Activated T-helper 1 cell treated with Interleukin-2 at 50 U/mL for 16 hours (primary cell): Measurements from ENCODE around the gene PLCB4.

Experiments
- DNase-seq: peaks from one replicate; pipeline ENCODE4 v3.0.0-alpha.2; 2020; ENCODE audit warnings: low read depth

Gene PLCB4

GRCh38 chr20:9270831-9271230, 201.9 kb downstream of the PLCB4 start:
- no peak for DNase-seq

GRCh38 chr20:9276966-9277468, 208.1 kb downstream of the PLCB4 start:
- DNase-seq: no peak

GRCh38 chr20:9279918-9280401, 211.1 kb downstream of the PLCB4 start:
- no peak for DNase-seq

DNA sequence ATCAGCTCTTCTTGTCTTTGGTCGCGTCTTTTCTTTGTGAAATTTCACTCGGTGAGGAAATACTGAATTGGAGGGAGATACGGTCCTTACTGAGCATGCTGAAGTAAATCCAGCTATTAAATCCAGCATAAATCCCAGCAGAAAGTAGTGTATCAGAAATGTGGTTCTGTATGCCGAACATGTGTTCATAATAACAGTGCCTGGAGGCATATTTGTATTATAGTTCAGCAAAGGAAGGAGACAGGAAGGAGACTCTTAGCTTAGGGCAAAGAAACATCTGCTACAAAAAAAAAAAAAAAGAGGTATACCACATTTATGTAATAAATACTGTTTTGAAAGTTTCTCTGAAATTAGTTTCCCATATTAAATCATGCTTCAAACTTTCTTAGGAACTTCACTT, 211.8 kb downstream of the PLCB4 start:
- DNase-seq: no peak

GRCh38 chr20:9281803-9282202, 212.9 kb downstream of the PLCB4 start:
- no peak for DNase-seq

DNA sequence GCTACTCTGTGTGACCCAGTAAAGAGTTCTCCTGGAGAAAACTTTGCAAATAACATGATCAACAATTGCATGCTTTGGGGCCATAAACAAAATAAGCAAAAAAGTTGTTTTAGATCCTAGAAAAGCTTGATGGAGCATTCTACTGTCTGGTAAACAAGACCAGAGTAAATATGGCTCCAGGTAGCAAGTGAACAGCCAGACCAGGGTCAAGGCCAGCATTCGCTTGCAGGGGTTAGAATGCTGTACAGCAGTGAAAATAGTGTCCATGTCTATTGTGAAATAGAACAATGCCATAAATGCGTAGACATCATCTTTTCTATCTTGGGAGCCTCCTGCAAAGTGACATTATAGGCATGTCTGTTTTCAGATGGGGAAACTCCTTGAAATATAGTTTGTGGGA, 216.7 kb downstream of the PLCB4 start:
- no peak for DNase-seq

GRCh38 chr20:9286501-9287461, 217.9 kb downstream of the PLCB4 start:
- DNase-seq: no peak

GRCh38 chr20:9287826-9288225, 218.9 kb downstream of the PLCB4 start:
- DNase-seq: no peak

DNA sequence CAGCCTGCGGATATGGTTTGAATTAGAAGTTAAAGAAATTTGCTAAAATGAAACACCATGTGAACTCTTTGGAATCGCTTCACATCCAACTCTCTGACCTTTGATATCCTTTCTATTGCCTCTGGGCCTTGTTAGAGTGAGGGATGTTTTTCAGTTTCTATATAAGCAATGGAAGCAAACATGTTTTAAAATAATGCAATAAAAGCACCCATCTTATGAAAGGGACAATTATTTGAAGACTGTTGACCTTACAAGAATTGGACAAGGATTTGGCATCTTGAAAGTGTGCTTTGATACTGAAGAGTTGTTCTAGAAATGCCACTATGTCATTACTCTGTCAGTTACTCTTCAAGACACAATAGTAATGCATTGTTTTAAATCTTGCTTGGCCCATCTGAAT, 221.4 kb downstream of the PLCB4 start:
- no peak for DNase-seq

DNA sequence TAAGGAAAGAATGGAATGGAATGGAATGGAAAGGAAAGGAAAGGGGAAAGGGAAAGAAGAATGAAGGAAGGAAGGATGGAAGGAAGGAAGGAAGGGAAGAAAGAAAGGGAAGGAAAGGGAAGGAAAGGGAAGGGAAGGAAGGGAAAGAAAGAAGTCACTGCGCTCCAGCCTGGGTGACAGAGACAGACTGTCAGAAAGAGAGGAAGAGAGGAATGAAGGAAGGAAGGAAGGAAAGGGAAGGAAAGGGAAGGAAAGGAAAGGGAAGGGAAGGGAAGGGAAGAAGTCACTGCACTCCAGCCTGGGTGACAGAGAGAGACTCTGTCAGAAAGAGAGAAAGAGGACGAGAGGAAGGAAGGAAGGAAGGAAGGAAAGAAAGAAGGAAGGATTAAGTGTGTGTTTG, 224.3 kb downstream of the PLCB4 start:
- no peak for DNase-seq

- DNase-seq: no peak
These were observed 225.2 kb downstream of the PLCB4 start for GRCh38 chr20:9294041-9294440.

- no peak for DNase-seq
These were observed 230.0 kb downstream of the PLCB4 start for GRCh38 chr20:9298906-9299305.

GRCh38 chr20:9300080-9300479, 231.2 kb downstream of the PLCB4 start:
- DNase-seq: no peak

GRCh38 chr20:9300534-9300933, 231.6 kb downstream of the PLCB4 start:
- DNase-seq: no peak

- no peak for DNase-seq
These were observed 232.5 kb downstream of the PLCB4 start for GRCh38 chr20:9301129-9302090.

DNA sequence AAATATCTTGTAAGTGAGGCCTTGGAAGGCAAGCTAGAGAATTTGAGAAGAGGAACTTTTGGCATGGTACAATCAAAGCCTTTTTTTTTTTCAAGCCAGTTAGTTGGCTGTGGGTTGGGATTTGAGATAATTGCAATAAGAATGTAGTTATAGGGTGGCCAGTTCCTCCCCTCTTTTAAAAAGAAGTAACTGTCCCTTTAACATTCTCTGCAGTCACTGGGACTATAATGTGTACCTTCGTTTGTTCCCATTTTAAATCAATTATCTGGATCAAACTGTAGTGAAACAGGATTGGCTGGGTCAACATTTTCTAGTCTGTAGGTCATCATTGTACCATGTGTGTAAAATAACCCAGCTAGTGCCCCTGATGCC, 233.2 kb downstream of the PLCB4 start:
- DNase-seq: no peak

DNA sequence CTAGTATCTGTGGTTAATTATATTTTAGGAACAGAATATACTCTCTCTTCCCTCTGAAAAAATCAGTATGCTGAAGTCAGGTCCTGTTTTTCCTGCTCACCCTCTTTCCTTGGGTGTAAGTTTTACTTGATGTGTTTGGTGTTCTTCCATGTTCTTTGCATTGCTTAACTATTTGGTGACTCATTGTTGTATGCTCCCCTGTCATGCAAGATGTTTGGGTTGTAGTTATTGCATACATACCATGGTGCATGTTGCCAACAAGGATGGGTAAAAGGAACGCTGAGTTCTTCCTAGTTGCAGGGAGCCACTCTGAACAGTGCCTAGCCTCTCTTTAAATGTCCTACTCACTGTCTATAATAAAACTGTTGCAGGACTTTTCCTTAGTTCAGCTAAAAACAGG, 237.6 kb downstream of the PLCB4 start:
- DNase-seq: no peak

- DNase-seq: no peak
These were observed 239.2 kb downstream of the PLCB4 start for GRCh38 chr20:9308056-9308455.

DNA sequence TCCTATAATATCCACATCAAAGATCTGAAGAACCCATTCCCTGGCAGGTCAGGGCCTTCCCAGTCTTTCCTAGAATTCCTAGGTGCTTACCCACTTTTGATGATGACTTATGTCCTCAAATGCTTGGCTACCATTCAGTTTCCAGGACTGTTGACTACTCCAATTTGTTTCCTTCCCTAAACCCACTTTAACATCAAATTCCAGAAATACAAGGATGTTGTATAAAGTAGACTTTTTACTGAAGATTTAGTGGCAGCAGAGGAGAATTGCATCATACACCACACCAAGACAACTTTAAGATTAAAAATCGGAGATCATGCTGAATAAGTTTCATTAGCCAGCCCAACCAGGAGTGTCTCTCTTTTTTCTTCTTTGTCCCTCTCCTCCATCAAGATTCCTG, 242.2 kb downstream of the PLCB4 start:
- no peak for DNase-seq

DNA sequence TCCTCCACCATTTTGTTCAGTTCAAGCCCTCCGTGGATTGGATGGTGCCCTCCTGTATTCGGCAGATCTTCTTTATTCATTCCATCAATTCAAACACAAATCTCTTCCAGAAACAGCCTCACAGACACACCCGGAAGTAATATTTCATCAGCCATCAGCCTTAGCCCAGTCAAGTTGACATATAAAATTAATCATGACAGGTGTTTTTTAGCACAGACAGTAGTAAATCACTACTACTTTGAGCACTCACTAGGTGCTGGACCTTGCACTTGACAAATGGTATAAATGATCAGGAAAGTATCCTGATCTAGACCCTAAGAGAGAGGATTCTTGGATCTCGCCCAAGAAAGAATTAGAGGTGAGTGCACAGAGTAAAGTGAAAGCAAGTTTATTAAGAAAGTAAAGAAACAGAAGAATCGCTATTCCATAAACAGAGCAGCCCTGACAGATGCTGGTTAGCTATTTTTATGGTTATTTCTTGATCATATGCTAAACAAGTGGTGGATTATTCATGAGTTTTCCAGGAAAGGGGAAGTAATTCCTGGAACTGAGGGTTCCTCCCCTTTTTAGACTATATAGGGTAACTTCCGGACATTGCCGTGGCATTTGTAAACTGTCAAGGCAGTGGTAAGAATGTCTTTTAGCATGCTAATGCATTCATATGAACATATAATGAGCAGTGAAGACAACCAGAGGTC, 250.9 kb downstream of the PLCB4 start:
- DNase-seq: no peak

DNA sequence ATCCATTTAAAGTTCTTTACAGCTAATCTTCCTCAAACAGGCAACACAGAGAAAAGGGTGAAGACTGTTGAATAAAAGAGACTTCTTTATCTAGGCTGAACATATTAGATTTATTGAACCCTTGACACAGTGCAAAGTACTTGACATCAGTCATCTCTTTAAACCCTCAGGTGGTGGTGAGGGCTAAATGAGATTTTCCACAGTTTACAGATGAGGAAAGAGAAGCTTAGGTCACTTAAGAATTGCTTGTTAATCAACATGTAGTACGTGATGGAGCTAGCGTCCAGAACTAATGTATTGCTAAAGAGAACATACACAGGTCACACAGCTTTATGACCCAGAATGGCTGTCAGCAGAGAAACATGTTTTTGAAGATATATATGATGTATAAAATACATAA, 252.1 kb downstream of the PLCB4 start:
- DNase-seq: no peak

- no peak for DNase-seq
These were observed 253.8 kb downstream of the PLCB4 start for GRCh38 chr20:9322661-9323060.
